Spleen (tissue), 11 donors: ENCODE data around the gene BNIP2. TPM values are rescaled to one million over a fixed set of nuclear protein-coding genes. Genes with fewer than 3 reads are reported as not detected.
A peak's percentile ranks its signal among the peaks of the same experiment; 100 is the strongest.

ENCODE experiments used
- DNase-seq: peaks from one replicate; pipeline ENCODE4 v3.0.0-alpha.2; 2020
- H3K27ac ChIP-seq, 8 donors: fragments of 200-600 bp; sonication (generic) in 7 of 8; 1 replicate in 4 of 8; 2 replicates in 4 of 8; pipeline versions ENCODE4 v1.5.0 to v1.8.0; 2016 to 2021; ENCODE audit warnings: inconsistent platforms in 4 of 8, mild to moderate bottlenecking in 4 of 8, moderate library complexity in 1 of 8
- H3K27me3 ChIP-seq, 7 donors: fragments of 200-600 bp; sonication (generic) in 6 of 7; replicated peaks in 1 of 7; 1 replicate in 4 of 7; 2 replicates in 3 of 7; pipeline versions ENCODE4 v1.5.0 to v1.8.0; 2016 to 2021; ENCODE audit warnings: inconsistent platforms in 3 of 7, mild to moderate bottlenecking in 1 of 7
- H3K36me3 ChIP-seq, 6 donors: fragments of 200-600 bp; sonication (generic) in 5 of 6; 1 replicate in 4 of 6; 2 replicates in 2 of 6; pipeline versions ENCODE4 v1.5.0 to v1.8.0; 2016 to 2021; ENCODE audit warnings: inconsistent platforms in 2 of 6
- H3K4me1 ChIP-seq, 6 donors: fragments of 200-600 bp; sonication (generic) in 5 of 6; 1 replicate in 3 of 6; 2 replicates in 3 of 6; pipeline versions ENCODE4 v1.5.0 to v1.8.0; 2016 to 2021; ENCODE audit warnings: inconsistent platforms in 3 of 6
- H3K4me3 ChIP-seq, 8 donors: fragments of 200-600 bp; sonication (generic) in 7 of 8; 1 replicate in 4 of 8; 2 replicates in 4 of 8; pipeline versions ENCODE4 v1.5.0 to v1.8.0; 2016 to 2021; ENCODE audit warnings: inconsistent platforms in 4 of 8, mild to moderate bottlenecking in 4 of 8, moderate library complexity in 2 of 8
- H3K9me3 ChIP-seq, 8 donors: fragments of 200-600 bp; sonication (generic) in 7 of 8; 1 replicate in 4 of 8; 2 replicates in 4 of 8; pipeline versions ENCODE4 v1.5.0 to v1.8.0; 2016 to 2021; ENCODE audit warnings: inconsistent platforms in 4 of 8
- POLR2A ChIP-seq, 3 donors: fragments of 450-650 bp; IDR thresholded peaks; one replicate each; pipeline ENCODE4 v1.5.1; 2017; ENCODE audit warnings: antibody characterized with exemption in 3 of 3, mild to moderate bottlenecking in 1 of 3
- POLR2AphosphoS5 ChIP-seq, 3 donors: sonication (generic); formaldehyde crosslinking; IDR thresholded peaks; one replicate each; pipeline ENCODE4 v1.5.1; 2017; ENCODE audit warnings: antibody characterized with exemption in 3 of 3
- WGBS, 5 donors: extraction: QIAGEN DNeasy Blood & Tissue Kit in 3 of 5; methylation state at CpG; one replicate each; pipeline versions ENCODE4 v1.1.5 to v1.1.7; 2013 to 2018; 5-methylcytosine and 5-hydroxymethylcytosine counted together
- intact Hi-C: fragments of 100-400 bp; cut with DNase I; formaldehyde crosslinking; loops from one replicate; pipeline ENCODE4 v1.15.0; 2023; ENCODE audit warnings: low total_unique reads
- polyA plus RNA-seq, 3 donors: library from polyadenylated mRNA; stranded (reverse); fragments of 200-250 nt; gene quantifications; one replicate each; pipeline ENCODE4 v1.2.1, GENCODE V29; 2013
- total RNA-seq, 7 donors: library from RNA; depleted of rRNA in 3 of 7; stranded (reverse); fragments of >200 nt in 3 of 7; fragmentation: NEBNext Ultra II Directional in 4 of 7; extraction: Animal tissue kit (Norgen Biotek cat#: 25700) in 4 of 7; gene quantifications; one replicate each; pipeline versions ENCODE4 v1.1.0 to v1.2.1, GENCODE V29; 2016 to 2021
- TF ChIP-seq, protein P1 (sequence below), 11 experiments: fragments of 200-600 bp in 7 of 11; fragments of 450-650 bp in 4 of 11; sonication (generic) in 4 of 11; IDR thresholded peaks in 8 of 11; conservative IDR thresholded peaks in 3 of 11; 1 replicate in 7 of 11; 2 replicates in 4 of 11; pipeline versions ENCODE4 v1.4.0 to v1.8.0; 2016 to 2021; ENCODE audit warnings: antibody characterized with exemption in 11 of 11, inconsistent platforms in 4 of 11, mild to moderate bottlenecking in 1 of 11
- donor health status: healthy with polysubstance abuse.
- donor health status: DM: no; HTN: no; CAD: no; lungs with moderate emphysema.
- donor health status: DM: no; HTN: no; CAD: no.
- donor health status: Bipolar disorder and iron deficiency.
- donor health status: healthy.
- donor health status: DM: no; HTN: no; CAD: no.
- donor health status: DM: yes; HTN: yes; CAD: no.

BNIP2 gene
- total and polyA plus RNA-seq, 10 donors = 34.1 to 232 (median 107) TPM

DNA sequence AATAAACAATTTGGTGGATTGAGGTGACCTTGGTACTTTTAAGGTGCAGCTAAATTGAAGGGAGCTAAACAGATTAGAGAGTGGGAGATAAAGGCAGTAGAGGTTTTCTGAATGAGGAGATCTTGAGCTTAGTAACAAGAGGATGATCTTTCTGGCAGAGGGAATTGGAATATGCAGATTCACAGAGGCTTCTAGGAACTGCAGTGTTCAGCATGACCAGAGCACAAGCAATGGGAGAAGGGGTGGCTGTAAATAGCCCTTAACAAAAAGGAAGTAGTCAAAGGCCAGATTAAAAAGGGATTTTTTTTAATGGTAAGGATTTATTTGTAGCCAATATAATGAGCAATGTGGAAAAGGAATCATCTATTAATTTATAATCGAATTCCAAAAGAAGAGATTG lies 5.7 kb upstream of the BNIP2 start:
- Histone ChIP-seq H3K36me3 (no peaks in the 10 kb centered on the region), H3K27me3 (no peaks in the 10 kb centered on the region), H3K27ac (no peak overlapping the region), H3K4me1 (peaks cover 6 to 19% (median 12%) of the 10 kb centered on the region in 6 donors), H3K4me3 (no peak overlapping the region), H3K9me3 (no peaks in the 10 kb centered on the region)
- 90 to 100% (median 94%) methylated on average over 1 of the region's 1 CpG for WGBS, 5 donors
- DNase-seq = no peak
- no peak for TF ChIP-seq POLR2AphosphoS5 (IDR thresholded peaks at IDR 0.05)
- TF ChIP-seq POLR2A (IDR thresholded peaks at IDR 0.05) = no peak
- TF ChIP-seq, protein P1, sequence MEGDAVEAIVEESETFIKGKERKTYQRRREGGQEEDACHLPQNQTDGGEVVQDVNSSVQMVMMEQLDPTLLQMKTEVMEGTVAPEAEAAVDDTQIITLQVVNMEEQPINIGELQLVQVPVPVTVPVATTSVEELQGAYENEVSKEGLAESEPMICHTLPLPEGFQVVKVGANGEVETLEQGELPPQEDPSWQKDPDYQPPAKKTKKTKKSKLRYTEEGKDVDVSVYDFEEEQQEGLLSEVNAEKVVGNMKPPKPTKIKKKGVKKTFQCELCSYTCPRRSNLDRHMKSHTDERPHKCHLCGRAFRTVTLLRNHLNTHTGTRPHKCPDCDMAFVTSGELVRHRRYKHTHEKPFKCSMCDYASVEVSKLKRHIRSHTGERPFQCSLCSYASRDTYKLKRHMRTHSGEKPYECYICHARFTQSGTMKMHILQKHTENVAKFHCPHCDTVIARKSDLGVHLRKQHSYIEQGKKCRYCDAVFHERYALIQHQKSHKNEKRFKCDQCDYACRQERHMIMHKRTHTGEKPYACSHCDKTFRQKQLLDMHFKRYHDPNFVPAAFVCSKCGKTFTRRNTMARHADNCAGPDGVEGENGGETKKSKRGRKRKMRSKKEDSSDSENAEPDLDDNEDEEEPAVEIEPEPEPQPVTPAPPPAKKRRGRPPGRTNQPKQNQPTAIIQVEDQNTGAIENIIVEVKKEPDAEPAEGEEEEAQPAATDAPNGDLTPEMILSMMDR (IDR thresholded peaks at IDR 0.05 in 8 of 11, conservative IDR thresholded peaks at IDR 0.05 in 3 of 11) = no peak
- intact Hi-C loops = no loop called here

DNA sequence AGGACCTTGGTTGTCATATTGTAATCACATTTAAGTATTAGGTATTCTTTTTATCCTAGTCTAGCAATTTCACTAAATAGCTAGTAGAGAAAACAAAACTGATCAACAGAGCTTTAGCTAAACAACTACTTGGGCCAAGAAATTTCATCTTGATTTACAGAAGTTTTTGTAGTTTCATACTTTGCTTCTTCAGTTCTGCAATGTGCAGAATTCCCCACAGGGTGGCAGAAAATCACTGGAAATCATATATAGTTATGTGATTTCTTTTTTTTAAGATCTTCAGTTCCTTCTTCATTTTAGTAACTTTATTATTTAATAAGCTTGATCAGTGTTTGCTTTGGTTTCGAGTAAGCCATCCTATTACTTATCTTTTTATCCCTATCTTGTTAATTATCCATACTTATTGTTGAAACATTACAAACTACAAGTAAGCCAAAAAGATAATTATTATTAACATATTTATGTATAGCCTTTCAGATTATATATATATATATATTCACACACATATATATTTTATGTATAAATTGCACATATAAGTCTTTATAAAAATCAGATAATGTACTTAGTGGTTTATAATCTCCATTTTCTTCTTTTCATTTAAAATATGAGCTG lies 2.2 kb upstream of the BNIP2 start:
- no peak overlapping the region for H3K4me3 ChIP-seq
- no peak for DNase-seq
- no peaks in the 10 kb centered on the region for H3K27me3 ChIP-seq
- H3K36me3 ChIP-seq = peaks cover 0 to 6% (median 0%) of the 10 kb centered on the region in 6 donors
- 24 to 59% (median 41%) methylated on average over 1 of the region's 1 CpG for WGBS, 5 donors
- intact Hi-C loops = no loop called here
- no peaks in the 10 kb centered on the region for H3K9me3 ChIP-seq
- H3K27ac ChIP-seq = peak overlapping the region in 1 of 8 donors; percentile 98
- H3K4me1 ChIP-seq = peaks cover 22 to 40% (median 30%) of the 10 kb centered on the region in 6 donors
- TF ChIP-seq, protein P1 (IDR thresholded peaks at IDR 0.05 in 8 of 11, conservative IDR thresholded peaks at IDR 0.05 in 3 of 11) = peak; percentile 39 to 83 (median 60)
- TF ChIP-seq POLR2A (IDR thresholded peaks at IDR 0.05) (no peak), POLR2AphosphoS5 (IDR thresholded peaks at IDR 0.05) (no peak)

DNA sequence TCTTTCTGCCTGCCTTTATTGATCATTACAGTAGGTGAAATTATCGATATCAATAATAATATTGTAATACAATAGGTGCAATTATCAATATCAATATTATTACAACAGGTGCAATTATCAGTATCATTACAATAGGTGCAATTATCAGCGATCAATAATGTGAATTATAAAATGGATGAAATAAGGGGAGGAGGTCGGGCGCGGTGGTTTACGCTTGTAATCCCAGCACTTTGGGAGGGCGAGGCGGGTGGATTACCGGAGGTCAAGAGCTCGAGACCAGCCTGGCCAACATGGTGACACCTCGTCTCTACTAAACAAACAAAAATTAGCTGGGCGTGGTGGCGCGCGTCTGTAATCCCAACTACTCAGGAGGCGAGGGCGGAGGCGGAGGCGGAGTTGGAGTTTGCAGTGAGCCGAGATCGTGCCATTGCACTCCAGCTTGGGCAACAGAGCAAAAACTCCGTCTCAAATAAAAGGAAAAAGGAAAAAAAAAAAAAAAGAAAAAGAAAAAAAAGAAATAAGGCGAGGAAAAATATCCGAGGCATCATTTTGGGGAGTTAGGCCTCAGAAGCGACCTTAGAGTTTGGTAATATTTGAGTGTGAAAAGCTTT lies 611 bp upstream of the BNIP2 start:
- Histone ChIP-seq H3K27me3 (no peaks in the 10 kb centered on the region), H3K4me3 (peak overlapping the region; percentile 60 to 96 (median 78)), H3K27ac (peak overlapping the region; percentile 98 to 100 (median 100)), H3K9me3 (no peaks in the 10 kb centered on the region), H3K36me3 (peaks cover 0 to 10% (median 0%) of the 10 kb centered on the region in 6 donors), H3K4me1 (peaks cover 38 to 56% (median 46%) of the 10 kb centered on the region in 6 donors)
- intact Hi-C loops = no loop called here
- WGBS, 5 donors = 2 to 3% (median 2%) methylated on average over 25 of the region's 25 CpGs
- TF ChIP-seq, protein P1 (IDR thresholded peaks at IDR 0.05 in 8 of 11, conservative IDR thresholded peaks at IDR 0.05 in 3 of 11) = no peak
- peak in 1 of 3 donors; percentile 5 for TF ChIP-seq POLR2AphosphoS5 (IDR thresholded peaks at IDR 0.05)
- peak; percentile 93 for DNase-seq

DNA sequence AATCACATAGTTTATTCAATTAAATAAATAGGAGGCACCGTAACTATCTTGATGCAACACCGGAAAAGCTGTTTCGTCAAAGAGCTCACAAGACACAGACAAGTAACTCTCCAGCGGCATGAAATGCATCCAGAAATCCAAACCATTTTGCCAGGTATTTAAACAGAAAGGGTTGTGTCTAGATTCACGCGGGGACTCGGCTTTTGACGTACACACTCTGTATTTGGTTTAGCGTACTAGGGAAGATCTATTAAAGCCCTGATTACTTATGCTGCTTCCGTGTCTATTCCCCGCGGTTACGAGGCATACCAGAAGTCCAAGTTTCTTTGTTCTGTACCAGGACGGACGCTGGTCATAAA lies 718 bp downstream of the BNIP2 start:
- intact Hi-C loops = no loop called here
- no peak for DNase-seq

More for the DNA sequence above, 718 bp downstream of the BNIP2 start:
- TF ChIP-seq, protein P1 (IDR thresholded peaks at IDR 0.05 in 8 of 11, conservative IDR thresholded peaks at IDR 0.05 in 3 of 11) = no peak
- TF ChIP-seq POLR2AphosphoS5 (IDR thresholded peaks at IDR 0.05) (peak in 1 of 3 donors; percentile 39), POLR2A (IDR thresholded peaks at IDR 0.05) (peak in 1 of 3 donors; percentile 32)
- no peaks in the 10 kb centered on the region for H3K9me3 ChIP-seq
- H3K27me3 ChIP-seq = no peaks in the 10 kb centered on the region
- H3K4me1 ChIP-seq = peaks cover 45 to 69% (median 56%) of the 10 kb centered on the region in 6 donors
- WGBS, 5 donors = 0 to 1% (median 1%) methylated on average over 15 of the region's 15 CpGs
- H3K4me3 ChIP-seq = peak overlapping the region; percentile 71 to 96 (median 85)
- peak overlapping the region; percentile 98 to 100 (median 100) for H3K27ac ChIP-seq
- H3K36me3 ChIP-seq = peaks cover 0 to 12% (median 0%) of the 10 kb centered on the region in 6 donors
